Neuron (in vitro differentiated cells): Measurements from ENCODE around the gene SSBP2.

Experiments
- H2AFZ ChIP-seq: one replicate; pipeline ENCODE4 v1.6.1; 2013; ENCODE audit warnings: low read depth, mild to moderate bottlenecking, inconsistent platforms, low read length, moderate library complexity
- H3K27me3 ChIP-seq: one replicate; pipeline ENCODE4 v1.6.1; 2013; ENCODE audit warnings: low read length; ENCODE audit not compliant: insufficient read depth
- H3K36me3 ChIP-seq: one replicate; pipeline ENCODE4 v1.6.1; 2013; ENCODE audit warnings: low read length; ENCODE audit not compliant: insufficient read depth
- H3K4me1 ChIP-seq: one replicate; pipeline ENCODE4 v1.6.1; 2013; ENCODE audit warnings: low read length; ENCODE audit not compliant: insufficient read depth
- H3K4me3 ChIP-seq: 2 replicates; pipeline ENCODE4 v1.5.1; 2013; ENCODE audit warnings: mild to moderate bottlenecking, low read length, moderate library complexity
- H3K9me3 ChIP-seq: one replicate; pipeline ENCODE4 v1.6.1; 2013; ENCODE audit warnings: low read length

The SSBP2 gene

DNA sequence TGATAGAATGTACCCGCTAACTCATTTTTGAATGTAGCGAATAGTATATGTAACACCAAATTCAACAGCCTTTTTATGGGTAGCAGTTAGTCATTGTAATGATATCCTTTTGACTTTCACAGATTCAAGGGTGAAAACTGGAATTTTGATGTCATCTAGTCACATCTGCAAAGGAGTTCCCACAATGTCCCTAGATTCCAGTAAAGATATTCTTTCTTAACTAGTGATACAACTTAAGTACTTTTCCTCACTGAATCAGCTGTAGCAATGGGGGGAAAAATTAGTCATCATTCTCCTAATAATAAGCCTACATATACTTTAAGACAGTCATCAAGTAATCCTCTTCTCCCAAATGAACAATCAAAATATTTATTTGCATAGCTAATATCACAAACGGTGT, 11.5 kb upstream of the SSBP2 start:
- Histone ChIP-seq H3K4me1 (no peaks in the 10 kb centered on the region), H3K9me3 (no peaks in the 10 kb centered on the region), H3K4me3 (no peak overlapping the region), H3K36me3 (no peaks in the 10 kb centered on the region), H2AFZ (no peak overlapping the region), H3K27me3 (no peaks in the 10 kb centered on the region)

DNA sequence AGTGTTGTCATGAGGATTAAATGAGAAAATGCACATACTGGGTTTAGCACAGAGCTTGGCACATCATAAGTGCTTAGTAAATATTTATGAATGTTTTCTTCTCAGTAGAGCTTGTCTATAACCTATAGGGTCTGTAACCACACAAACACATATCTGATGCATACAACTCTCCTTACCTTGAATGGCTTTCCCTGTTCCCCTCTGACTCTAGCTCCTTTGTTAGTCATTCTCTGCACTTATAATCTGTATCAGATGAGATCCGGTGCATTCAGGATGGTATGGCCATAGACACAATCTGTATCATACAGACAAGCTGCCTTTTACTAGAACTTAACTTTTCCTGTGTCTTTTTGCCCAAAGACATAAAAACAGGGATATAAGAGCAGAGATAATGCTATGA, 11.1 kb upstream of the SSBP2 start:
- Histone ChIP-seq H3K4me1 (no peaks in the 10 kb centered on the region), H3K4me3 (no peak overlapping the region), H3K36me3 (no peaks in the 10 kb centered on the region), H3K27me3 (no peaks in the 10 kb centered on the region), H2AFZ (no peak overlapping the region), H3K9me3 (no peaks in the 10 kb centered on the region)

DNA sequence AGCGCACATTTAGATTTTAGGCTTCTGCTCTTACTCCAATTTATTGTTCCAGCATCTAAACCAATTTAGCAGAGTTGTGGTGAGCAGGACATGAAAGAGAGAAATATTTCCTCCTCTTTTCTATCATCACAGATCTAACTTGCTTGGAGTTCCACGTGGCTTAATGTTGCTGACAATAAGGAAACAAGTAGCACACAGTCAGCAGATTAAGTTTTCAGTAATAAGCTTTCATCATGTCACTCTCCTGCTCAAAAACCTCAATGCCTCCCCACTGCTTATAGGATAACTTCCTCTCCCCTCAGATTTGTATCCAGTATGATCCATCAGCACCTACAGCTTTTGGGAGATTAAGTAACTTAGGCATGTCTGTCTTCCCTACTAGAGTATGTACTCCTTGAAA, 10.4 kb upstream of the SSBP2 start:
- no peaks in the 10 kb centered on the region for H3K36me3 ChIP-seq
- no peaks in the 10 kb centered on the region for H3K27me3 ChIP-seq
- no peaks in the 10 kb centered on the region for H3K4me1 ChIP-seq
- H3K4me3 ChIP-seq, result no peak overlapping the region
- H3K9me3 ChIP-seq, result no peaks in the 10 kb centered on the region
- H2AFZ ChIP-seq, result no peak overlapping the region

- Histone ChIP-seq H3K27me3 (no peaks in the 10 kb centered on the region), H3K4me3 (no peak overlapping the region), H3K4me1 (peaks cover 7% of the 10 kb centered on the region), H2AFZ (no peak overlapping the region), H3K9me3 (no peaks in the 10 kb centered on the region), H3K36me3 (no peaks in the 10 kb centered on the region)
These were observed 9.6 kb upstream of the SSBP2 start for GRCh38 chr5:81760521-81760920.

DNA sequence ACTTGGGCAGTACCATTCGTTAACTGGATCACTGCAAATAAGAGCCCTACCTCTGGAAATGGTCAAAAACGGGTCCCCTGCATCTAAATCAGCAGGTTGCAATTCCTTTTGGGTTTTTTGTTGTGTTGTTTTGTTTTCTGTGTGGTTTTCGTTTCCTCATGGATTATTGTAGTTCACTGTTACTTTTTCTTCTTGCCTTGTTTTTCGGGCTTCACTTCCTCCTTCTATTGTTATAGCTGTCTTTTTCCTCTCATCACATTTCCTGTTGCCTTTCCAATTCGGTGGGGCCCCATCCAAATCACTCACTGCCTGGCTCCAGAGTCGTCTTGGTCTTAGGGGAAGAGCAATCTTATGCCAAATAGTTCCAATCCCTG, 8.7 kb upstream of the SSBP2 start:
- Histone ChIP-seq H3K36me3 (no peaks in the 10 kb centered on the region), H2AFZ (no peak overlapping the region), H3K4me1 (peaks cover 15% of the 10 kb centered on the region), H3K27me3 (no peaks in the 10 kb centered on the region), H3K9me3 (no peaks in the 10 kb centered on the region), H3K4me3 (no peak overlapping the region)

- no peak overlapping the region for H2AFZ ChIP-seq
- H3K4me3 ChIP-seq, result no peak overlapping the region
- H3K27me3 ChIP-seq, result no peaks in the 10 kb centered on the region
- no peaks in the 10 kb centered on the region for H3K9me3 ChIP-seq
- peaks cover 25% of the 10 kb centered on the region for H3K4me1 ChIP-seq
- no peaks in the 10 kb centered on the region for H3K36me3 ChIP-seq
These were observed 6.5 kb upstream of the SSBP2 start for GRCh38 chr5:81757404-81757803.

- H3K4me1 ChIP-seq, result peaks cover 31% of the 10 kb centered on the region
- H3K4me3 ChIP-seq, result no peak overlapping the region
- no peak overlapping the region for H2AFZ ChIP-seq
- H3K36me3 ChIP-seq, result no peaks in the 10 kb centered on the region
- no peaks in the 10 kb centered on the region for H3K27me3 ChIP-seq
- H3K9me3 ChIP-seq, result no peaks in the 10 kb centered on the region
These were observed 5.1 kb upstream of the SSBP2 start for GRCh38 chr5:81756016-81756415.

- Histone ChIP-seq H2AFZ (peak overlapping the region; percentile 49), H3K27me3 (no peaks in the 10 kb centered on the region), H3K9me3 (no peaks in the 10 kb centered on the region), H3K4me1 (peaks cover 31% of the 10 kb centered on the region), H3K4me3 (no peak overlapping the region), H3K36me3 (no peaks in the 10 kb centered on the region)
These were observed 4.4 kb upstream of the SSBP2 start for GRCh38 chr5:81755320-81755719.

DNA sequence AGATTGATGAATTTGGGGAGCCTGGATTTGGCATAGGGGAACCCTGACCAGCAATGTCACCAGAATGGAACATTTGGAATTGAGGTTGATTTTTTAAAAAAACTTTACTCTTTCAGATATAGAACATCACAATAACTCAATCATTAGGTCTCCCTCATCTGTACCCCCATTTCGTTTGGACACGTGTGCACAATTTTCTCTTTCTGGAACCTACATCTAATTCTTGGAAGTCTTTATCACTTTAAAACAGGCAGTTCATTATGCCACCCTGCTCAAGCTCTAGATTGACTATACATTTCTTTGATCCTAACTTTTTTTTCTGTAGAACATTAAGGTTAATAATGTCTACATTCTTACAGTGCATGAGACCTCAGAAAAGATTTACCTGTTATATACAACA, 3.7 kb upstream of the SSBP2 start:
- no peak overlapping the region for H3K4me3 ChIP-seq
- H3K4me1 ChIP-seq, result peaks cover 31% of the 10 kb centered on the region
- H3K27me3 ChIP-seq, result no peaks in the 10 kb centered on the region
- no peaks in the 10 kb centered on the region for H3K9me3 ChIP-seq
- H3K36me3 ChIP-seq, result no peaks in the 10 kb centered on the region
- H2AFZ ChIP-seq, result no peak overlapping the region

- Histone ChIP-seq H2AFZ (no peak overlapping the region), H3K4me3 (no peak overlapping the region), H3K36me3 (no peaks in the 10 kb centered on the region), H3K27me3 (no peaks in the 10 kb centered on the region), H3K4me1 (peaks cover 42% of the 10 kb centered on the region), H3K9me3 (no peaks in the 10 kb centered on the region)
These were observed 2.5 kb upstream of the SSBP2 start for GRCh38 chr5:81753429-81753828.

DNA sequence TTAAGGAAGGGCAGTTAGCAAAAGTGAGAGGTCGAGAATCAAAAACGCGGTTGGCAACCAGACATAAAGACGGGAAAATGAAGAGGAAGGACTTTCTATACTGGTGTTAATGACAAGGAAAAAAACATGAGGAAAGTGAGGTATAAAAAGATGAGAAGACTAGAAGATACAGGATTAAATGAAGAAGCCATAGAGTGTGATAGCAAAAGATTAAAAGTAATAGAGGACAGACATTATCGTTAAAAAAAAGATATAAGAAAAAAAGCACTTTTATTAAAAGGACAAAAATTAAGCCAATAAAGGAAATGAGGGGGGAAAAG, 1.7 kb upstream of the SSBP2 start:
- Histone ChIP-seq H3K4me3 (no peak overlapping the region), H3K4me1 (peaks cover 50% of the 10 kb centered on the region), H2AFZ (no peak overlapping the region), H3K27me3 (no peaks in the 10 kb centered on the region), H3K9me3 (no peaks in the 10 kb centered on the region), H3K36me3 (no peaks in the 10 kb centered on the region)

GRCh38 chr5:81751836-81752643, 1.1 kb upstream of the SSBP2 start:
- H2AFZ ChIP-seq, result peak overlapping the region; percentile 92
- H3K4me3 ChIP-seq, result peak overlapping the region; percentile 57
- H3K36me3 ChIP-seq, result no peaks in the 10 kb centered on the region
- peaks cover 56% of the 10 kb centered on the region for H3K4me1 ChIP-seq
- no peaks in the 10 kb centered on the region for H3K9me3 ChIP-seq
- no peaks in the 10 kb centered on the region for H3K27me3 ChIP-seq

GRCh38 chr5:81750308-81751008, 439 bp downstream of the SSBP2 start:
- Histone ChIP-seq H2AFZ (no peak overlapping the region), H3K4me1 (peaks cover 60% of the 10 kb centered on the region), H3K4me3 (peak overlapping the region; percentile 59), H3K36me3 (no peaks in the 10 kb centered on the region), H3K27me3 (no peaks in the 10 kb centered on the region), H3K9me3 (no peaks in the 10 kb centered on the region)
